NOMO-1 treated with dmso at 0.1 percent for 144 hours (cell line): Measurements from ENCODE around the gene CA5B.
"Not testable (repeated sequence)": the region's sequence is repeated elsewhere in the genome, so short reads cannot be mapped to it uniquely, and the experiment has no call there.

Source experiments
- DNase-seq: peaks from one replicate; lab custom pipeline; 2025; ENCODE audit not compliant: unreplicated experiment; lab: John Stamatoyannopoulos, UW

CA5B gene, protein sequence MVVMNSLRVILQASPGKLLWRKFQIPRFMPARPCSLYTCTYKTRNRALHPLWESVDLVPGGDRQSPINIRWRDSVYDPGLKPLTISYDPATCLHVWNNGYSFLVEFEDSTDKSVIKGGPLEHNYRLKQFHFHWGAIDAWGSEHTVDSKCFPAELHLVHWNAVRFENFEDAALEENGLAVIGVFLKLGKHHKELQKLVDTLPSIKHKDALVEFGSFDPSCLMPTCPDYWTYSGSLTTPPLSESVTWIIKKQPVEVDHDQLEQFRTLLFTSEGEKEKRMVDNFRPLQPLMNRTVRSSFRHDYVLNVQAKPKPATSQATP

DNA sequence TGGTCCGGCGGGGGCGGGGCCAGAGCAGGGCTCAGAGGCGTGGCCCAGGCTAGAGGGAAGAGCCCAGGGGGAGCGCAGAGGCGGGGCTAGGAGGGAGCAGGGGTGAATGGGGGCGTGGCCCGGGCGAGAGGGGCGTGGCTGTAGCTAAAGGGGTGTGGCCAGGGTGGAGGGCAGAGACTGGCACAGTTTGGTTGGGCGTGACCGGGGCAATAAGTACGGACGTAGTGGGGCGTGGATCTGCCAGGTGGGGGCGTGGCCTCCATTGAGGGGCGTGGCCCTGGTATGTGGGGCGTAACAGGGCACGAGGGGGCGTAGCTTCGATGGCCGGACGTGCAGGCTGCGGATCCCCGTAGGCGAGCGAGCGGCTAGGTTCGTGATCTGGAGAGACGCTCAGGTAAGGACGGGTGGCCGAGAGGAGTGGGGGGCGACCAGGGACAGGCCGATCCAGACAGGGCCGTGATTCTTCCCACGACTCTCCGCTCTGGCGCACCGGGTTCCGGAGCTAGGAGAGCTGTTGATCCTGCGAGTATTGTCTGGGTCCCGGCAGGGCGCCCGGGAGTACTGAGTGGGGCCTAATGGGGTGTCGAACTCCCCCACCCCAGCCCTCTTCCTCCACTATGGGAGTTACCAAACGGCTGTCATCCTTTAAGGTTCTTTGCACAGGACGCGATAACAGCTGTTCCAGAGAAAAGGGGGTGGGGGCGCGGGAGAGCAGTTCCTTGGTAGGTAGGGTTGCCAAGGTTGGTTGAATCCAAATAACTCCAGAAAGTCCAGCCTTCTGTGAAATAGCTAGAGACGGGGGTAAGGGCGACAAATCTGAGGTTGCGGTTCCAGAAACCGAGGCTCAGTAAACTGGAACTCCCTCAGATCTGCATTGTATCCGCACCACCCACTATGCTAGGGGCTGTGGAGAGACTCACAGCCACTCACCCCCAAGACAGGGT is at the start of gene CA5B:
Gene CA5B (plus strand): TSS at position 312 of the 944 bp plus-strand sequence. CDS start 11,754 bp downstream, outside the sequence.
- DNase-seq, result peak; percentile 76

DNA sequence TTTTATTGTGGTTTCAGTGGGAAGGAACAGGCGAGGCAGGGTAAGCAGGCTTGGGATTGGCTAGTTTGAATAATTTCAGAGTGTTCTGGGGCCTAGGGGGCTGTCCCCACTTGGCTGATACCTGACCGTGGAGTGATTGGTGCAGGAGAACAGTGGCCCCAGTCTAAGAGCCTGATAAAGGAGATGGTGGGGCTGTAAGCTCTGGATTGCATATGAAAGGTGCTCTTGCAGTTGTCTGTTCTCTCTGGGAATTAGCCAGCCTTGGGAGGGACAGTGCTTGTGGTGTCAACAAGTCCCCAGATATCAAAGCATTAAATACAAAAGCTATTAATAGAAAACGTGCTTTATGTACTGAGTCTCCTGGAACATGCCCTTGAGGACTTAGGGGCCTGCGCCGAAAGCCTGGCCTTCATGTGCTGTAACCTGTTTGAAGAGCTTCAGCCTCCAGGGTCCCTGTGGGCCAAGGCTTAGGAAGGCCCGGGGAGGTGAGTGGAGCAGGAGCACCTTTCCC is 43.1 kb upstream of the CA5B start:
- no peak for DNase-seq

DNA sequence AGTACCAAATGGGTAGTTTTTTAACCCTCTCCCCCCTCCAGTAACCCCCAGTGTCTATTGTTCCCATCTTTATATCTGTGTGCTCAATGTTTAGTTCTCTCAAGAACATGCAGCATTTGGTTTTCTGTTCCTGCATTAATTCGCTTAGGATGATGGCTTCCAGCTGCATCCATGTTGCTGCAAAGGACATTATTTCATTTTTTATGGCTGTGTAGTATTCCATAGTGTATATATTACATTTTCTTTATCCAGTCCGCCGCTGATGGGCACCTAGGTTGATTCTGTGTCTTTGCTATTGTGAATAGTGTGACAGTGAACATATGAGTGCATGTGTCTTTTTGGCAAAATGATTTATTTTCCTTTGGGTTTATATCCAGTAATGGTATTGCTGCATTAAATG is 41.6 kb upstream of the CA5B start:
- DNase-seq, result no peak

DNA sequence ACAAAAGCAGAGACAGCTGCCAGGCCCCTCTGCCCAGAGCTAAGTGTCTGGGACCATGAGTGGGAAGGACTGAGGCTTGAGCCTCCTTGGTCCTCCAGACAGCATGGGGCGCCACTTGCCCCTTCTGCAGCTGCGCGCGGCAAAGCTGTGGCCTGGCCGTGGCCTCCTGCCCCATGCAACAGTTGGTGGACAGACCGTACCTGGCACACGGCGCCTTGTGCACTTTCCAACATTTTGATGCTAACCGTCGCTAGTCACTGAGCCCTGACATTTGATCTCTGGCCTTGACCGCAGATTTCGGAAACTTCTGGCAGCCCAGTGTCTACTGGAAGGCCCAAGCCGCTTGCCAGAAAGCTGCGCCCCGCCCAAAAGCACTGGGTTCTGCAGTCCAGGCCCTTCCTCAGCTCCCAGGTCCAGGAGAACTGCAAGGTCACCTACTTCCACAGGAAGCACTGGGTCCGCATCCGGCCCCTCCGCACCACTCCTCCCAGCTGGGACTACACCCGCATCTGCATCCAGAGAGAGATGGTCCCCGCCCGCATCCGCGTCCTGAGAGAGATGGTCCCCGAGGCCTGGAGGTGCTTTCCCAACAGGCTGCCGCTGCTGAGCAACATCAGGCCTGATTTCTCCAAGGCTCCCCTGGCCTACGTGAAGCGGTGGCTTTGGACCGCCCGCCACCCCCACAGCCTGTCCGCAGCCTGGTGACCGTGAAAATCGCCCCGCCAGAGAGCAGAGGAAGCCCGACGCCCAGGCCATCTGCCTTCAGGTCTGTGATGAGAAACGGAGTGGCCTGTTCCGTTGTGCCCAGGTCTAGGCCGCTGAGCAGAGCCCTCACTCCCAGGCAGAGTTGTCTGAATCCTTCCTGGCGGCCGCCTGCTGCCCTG is 35.3 kb upstream of the CA5B start:
- no peak for DNase-seq

DNA sequence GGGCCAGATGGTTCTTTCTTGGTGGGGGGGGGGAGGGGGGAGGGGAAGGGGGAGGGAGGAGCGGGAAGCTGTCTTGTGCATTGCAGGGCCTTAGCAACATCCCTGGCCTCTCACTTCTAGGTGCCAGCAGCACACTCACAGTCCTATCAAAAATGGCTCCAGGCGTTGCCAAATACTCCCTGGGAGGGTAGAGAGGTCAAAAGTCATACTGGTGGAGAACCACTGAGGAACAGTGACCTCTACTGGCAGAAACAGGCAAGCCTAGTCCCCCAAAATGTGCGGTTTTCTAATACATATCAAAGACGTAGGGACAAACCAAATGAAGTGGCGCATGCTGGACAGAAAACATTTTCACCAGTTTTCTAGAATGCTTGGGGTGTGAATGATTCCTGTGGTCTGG is 34.3 kb upstream of the CA5B start:
- not testable (repeated sequence) for DNase-seq

DNA sequence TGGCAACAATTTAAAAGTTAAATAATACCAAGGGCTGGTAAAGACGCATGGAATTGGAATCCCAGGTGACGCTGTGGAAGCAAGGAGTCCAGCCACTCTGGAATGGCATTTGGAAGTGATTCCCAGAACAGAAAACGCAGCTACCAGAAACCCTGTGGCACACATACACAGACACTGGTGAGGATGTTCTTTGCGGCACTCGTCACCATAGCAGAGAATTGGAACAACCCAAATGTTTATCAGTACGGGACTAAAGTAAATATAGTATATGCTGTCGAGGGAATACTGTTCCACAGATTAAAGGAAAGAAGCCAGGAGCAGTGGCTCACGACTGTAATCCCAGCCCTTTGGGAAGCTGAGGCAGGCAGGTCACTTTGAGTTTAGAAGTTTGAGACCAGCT is 33.8 kb upstream of the CA5B start:
- not testable (repeated sequence) for DNase-seq

DNA sequence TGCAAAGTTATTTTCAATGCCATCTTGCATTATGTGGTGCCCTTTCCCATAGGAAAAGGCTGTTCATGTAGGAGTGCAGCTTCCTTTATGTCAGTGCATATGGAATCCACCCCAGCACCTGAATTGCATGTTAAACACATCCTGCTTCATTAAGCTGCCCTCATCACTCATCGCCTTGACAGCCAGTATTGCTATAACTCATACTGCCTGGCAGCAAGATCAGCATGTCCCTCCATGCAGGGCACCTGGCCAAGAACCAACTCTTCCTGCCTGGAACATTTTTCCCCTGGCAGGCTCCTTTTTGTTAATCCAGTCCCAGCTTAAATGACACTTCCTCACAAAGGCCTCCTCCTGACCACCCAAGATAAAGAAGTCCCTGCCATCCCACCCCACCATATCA is 23.5 kb upstream of the CA5B start:
- DNase-seq, result no peak

DNA sequence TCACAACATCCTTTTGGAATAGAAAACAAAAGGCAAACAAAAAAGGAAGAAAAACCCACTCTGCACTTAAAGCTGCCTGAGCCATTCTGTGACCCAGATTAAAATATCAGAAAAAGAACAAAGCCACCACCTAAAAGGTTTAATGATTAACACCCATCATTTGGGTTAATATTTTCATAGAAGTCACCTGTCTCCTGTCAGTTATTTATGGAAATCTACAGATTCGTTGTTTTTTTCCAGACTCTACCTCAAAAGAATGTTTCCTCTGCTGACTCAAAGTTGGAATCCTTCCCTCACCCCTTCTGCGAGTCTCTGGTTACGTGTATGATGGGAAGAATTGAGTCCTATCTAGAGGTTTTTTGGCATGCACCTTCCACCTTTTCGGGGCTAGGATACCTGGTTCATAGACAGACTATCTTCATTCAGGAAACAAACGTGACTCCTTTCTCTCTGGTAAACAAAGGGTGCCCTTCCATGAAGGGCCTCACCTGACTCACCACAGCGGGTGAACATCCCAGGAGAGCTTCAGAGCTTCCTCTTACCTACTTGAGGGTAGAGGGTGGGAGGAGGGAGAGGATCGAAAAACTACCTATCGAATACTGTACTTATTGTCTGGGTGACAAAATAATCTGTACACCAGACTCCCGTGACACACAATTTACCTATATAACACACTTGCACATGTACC is 19.6 kb upstream of the CA5B start:
- DNase-seq, result no peak

DNA sequence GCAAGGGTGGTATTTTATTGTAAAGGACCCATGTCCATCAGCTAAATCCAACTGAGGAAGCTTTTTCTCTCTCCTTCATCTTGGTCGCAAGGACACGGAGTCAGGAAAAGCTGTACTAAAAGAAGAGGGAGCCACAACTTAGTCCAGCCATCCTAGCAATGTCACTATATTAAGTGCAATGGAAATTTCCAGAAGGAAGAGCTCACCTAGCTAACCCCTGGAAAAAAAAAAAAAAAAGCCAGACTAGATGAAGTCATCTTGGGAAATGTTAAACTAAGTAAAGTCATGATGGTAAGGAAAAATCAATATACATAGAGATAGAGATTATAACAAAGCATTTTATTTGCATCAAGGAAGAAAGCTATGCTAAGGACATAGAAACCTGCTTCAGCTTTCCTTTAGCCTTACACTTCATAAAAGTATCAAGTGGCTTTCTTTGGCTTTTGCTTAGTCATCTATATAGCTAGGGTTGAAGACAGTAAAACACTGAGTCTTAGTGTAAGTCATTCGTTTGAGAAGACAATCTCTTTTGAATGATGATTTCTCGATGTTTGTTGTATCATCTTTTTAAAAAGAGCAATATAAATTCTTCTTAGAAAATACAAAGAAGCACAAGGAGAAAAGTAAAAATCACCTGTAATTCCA is 18.6 kb upstream of the CA5B start:
- no peak for DNase-seq

DNA sequence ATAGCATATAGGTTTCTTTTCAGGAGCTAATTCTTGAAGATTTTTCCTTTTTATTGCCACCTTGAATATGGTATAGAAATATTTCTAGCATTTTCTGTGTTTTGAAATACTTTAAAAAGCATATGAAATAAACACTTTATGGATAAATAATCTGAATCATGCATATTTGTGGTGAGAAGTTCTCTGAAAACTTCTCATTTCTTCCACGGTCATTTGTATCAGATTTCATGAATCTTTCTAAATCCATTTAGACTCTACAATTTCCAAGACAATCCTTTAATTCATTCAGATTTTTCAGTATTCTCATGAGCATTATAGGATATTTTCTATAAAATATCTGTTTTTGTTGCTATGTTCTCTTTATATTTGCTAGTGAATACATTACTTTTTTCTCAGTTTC is 16.2 kb upstream of the CA5B start:
- DNase-seq, result no peak

DNA sequence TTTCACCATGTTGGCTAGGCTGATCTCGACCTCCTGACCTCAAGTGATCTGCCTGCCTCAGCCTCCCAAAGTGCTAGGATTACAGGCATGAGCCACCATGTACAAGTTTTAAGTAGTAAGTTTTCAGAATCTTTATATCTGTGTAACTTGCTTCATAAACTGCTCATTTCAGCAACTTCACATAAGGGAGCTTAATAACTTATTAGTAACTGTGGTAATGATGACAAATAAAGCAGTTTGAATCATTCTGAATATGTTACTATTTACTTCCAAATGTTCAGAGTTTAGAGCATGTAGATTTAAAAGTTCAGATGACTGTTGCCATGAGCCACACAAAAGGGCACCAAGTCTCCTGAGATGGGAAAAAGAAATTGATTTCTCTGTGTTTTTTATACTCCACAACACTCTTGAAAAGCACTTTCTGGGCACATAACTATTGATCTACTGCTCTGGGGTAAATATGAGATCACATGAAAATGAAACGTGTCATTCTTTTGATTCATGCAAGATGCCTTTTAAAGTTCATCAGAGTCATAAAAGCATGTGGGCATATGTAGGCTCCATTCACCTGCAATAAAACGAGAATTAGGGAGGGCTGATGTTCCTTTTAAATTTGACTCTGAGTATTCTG is 14.1 kb upstream of the CA5B start:
- no peak for DNase-seq

DNA sequence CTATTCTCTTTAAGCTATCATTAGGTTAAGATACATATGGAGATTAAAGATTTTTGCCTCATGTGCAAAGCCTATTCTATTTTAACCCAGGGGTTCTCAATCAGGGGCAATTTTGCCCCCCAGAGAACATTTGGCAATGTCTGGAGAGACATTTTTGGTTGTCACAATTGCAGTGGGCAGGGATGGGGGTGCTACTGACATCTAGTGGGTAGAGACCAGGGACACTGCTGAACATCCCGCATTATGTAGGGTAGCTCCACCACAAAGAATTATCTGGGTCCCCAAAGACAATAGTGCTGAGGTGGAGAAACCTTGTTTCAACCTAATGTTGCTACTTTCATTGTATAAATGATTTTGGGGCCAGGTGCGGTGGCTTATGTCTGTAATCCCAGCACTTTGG is 13.2 kb upstream of the CA5B start:
- no peak for DNase-seq

DNA sequence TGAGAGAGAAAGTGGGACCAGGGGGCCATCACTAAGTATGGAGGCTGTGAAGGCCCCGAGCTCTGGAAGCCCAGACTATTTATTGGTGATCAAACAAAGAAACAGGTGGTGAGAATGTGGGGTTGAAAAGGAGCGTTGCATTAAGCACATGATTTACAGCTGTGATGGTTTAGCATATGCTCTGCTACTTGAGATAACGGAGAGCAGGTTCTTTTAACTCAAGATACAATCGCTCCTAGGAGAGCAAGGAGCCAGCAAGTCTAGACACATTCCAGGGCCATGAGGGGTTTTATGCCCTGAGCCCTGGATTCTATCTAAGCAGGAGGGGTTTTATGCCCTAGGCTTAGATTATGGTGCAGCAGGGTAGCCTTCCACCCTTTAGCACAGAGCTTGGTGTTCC is 6.7 kb upstream of the CA5B start:
- DNase-seq, result not testable (repeated sequence)

DNA sequence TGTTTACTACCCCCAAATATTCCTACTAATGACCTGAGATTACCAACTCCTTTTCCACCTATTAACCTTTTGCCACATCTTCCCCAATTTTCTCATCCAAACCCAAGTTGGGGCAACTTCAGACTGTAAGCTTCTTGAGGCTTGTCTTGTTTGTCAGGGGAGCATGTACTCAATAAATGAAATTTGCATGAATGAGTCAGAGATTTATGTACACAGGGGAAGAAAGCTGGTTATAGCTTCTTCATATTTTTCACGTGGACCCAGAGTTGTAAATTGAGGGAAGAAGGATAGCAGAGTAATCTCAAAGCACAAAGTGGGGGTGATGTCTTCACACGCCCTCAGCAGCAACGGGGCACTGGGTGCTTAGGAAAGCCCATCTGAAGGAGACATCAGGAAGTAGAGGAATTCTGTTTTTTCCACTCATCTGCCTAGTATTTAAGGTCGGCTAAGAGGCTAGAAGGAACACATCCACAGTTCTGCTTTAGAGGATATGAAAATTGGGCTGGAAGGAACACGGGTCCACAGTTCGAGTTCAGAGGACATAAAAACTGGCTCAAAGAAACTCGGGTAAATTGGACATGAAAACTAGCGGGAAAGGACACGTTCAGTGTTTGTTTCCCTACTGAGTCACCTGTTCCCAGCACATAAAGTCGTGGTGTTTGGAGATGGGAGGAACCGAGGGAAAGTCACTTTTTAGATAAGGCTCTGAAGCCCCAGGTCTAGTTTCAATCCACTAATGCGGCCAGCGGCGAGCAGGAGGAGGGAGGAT is 696 bp upstream of the CA5B start:
- no peak for DNase-seq

DNA sequence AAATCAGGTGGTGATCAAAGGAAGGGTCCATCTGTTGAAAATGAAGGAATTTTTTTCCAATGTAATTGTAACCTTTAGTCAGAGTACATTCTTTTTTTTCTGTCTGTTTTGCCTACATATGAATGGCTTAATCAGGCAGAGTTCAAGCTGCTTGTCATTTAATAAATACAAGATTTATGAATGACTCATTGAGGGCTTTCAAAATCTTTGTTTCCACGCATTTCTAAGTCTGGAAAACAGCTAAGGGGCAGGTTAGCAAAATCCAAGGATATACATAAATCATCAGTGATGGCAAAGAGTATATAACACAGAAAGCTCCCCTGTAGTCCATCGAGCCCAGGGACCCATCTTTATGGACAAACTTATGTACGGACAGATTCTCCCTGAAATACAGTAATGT is 1.8 kb downstream of the CA5B start:
- no peak for DNase-seq

DNA sequence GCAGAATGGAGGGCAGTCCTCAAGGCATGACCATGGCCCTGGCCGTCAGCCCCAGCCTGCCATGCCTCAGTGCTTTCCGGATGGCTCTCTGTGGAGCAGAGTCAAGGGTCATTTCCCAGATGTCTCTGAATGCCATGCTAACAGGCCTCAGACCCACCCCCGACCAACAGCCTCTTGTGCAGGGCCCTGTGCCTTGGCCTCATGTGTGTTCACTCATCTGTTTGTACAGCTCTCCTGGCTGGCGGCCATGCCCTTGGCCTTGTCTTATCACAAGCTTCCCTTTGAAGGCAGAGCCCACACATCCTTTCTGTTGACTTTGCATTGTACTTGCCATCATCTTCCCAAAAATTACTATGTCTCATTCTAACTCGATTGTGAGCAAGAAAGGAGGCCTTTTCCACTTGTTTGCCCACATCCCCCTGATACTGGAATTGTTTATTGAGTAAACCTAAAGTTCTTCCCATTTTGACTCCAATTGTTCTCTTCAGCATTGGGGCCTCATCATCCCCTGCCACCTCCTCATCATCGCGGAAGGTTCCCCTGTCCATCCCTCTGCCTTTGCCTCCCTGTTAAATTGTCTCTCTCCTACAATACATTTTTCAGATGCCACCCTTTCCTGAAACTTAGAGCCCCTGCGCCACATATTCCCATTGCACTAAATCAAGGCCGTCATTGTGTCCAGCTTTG is 6.3 kb downstream of the CA5B start:
- DNase-seq, result no peak

DNA sequence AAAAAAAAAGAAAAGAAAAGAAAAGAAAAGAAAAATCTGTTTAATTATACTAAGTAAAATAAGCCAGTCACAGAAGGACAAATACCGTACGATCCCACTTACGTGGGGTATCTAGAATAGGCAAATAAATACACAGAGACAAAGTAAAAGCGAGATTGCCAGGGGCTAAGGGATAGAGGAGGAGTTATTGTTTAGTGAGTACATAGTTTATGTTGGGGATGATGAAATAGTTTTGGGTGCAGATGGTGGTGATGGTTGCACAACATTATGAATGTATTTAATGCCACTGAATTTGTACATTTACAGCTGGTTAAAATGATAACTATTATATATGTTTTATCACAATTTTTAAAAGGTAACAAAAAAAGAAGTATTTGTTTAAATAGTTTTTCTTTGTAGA is 7.1 kb downstream of the CA5B start:
- DNase-seq, result peak; percentile 34

DNA sequence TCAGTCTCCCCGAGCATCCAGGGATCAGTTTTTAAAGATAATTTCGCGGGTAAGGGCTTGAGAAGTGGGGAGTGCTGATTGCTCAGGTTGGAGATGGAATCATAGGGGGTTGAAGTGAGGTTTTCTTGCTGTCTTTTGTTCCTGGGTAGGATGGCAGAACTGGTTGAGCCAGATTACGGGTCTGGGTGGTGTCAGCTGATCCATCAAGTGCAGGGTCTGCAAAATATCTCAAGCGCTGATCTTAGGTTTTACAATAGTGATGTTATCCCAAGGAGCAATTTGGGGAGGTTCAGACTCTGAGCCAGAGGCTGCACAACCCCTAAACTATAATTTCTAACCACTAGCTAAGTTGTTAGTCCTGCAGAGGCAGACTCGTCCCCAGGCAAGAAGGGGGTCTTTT is 8.6 kb downstream of the CA5B start:
- DNase-seq, result not testable (repeated sequence)
